Measurements from ENCODE around the gene HCFC1R1. TPM values are rescaled to one million over a fixed set of nuclear protein-coding genes. Genes with fewer than 3 reads are reported as not detected.
"Not testable (repeated sequence)": the region's sequence is repeated elsewhere in the genome, so short reads cannot be mapped to it uniquely, and the experiment has no call there.

The HCFC1R1 gene
- total RNA-seq, 2 donors from 2014 or later, result 26.6 to 31.4 TPM

DNA sequence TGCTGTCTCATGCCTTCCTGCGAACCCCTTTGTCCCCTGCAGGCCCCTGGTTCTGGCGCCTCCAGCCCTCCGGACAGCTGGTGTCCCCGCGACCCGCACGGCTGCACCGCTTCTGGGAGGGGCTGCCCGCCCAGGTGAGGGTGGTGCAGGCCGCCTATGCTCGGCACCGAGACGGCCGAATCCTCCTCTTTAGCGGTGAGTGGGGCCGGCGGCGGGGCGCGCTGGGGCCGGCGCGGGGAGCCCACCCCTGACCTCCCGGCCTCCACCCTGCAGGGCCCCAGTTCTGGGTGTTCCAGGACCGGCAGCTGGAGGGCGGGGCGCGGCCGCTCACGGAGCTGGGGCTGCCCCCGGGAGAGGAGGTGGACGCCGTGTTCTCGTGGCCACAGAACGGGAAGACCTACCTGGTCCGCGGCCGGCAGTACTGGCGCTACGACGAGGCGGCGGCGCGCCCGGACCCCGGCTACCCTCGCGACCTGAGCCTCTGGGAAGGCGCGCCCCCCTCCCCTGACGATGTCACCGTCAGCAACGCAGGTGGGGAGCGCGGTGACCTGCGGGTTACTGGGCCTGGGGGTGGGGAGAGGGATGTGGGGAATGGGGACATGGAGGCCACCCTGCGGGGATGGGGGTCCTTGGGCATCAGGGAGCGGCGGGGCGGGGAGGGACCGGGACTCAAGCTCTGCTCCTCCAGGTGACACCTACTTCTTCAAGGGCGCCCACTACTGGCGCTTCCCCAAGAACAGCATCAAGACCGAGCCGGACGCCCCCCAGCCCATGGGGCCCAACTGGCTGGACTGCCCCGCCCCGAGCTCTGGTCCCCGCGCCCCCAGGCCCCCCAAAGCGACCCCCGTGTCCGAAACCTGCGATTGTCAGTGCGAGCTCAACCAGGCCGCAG is 34.6 kb upstream of the HCFC1R1 start:
- DNase-seq (peak; percentile 69 to 86), ATAC-seq (peak; percentile 60)
- intact Hi-C loops (cut with DNase I, micrococcal nuclease), result no loop called here

DNA sequence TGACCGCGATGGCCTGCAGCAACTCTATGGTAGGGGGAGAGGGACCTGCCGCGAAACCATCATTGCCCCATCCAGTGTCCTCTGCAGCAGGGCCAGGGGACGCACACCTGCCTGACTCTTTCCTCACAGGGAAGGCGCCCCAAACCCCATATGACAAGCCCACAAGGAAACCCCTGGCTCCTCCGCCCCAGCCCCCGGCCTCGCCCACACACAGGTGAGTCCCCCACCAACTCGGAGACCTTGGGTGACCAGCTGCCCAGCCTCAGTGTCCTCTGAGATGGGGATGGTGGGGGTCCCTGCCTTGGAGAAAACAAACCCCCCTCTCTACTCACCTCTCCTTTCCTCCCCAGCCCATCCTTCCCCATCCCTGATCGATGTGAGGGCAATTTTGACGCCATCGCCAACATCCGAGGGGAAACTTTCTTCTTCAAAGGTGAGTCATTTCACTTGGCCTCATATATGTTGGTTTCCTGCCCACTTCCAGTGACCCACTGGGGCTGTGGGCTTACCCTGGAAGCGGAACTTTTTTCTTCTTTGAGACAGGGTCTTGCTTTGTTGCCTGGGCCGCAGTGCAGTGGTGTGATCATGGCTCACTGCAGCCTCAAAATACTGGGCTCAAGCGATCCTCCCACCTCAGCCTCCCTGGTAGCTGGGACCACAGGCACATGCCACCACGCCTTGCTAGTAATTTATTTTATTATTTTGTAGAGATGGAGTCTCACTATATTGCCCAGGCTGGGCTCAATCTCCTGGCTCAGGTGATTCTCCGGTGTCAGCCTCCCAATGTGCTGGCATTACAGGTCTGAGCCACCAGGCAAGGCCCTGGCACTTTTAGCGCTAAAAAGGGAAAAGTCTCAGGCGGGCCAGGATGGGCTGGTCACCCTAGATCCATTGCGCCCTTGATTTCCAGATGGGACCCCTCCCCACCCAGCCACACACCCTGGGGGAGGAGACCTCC is 33.7 kb upstream of the HCFC1R1 start:
- no peak for DNase-seq
- intact Hi-C loops (cut with DNase I, micrococcal nuclease), result no loop called here
- ATAC-seq, result no peak

DNA sequence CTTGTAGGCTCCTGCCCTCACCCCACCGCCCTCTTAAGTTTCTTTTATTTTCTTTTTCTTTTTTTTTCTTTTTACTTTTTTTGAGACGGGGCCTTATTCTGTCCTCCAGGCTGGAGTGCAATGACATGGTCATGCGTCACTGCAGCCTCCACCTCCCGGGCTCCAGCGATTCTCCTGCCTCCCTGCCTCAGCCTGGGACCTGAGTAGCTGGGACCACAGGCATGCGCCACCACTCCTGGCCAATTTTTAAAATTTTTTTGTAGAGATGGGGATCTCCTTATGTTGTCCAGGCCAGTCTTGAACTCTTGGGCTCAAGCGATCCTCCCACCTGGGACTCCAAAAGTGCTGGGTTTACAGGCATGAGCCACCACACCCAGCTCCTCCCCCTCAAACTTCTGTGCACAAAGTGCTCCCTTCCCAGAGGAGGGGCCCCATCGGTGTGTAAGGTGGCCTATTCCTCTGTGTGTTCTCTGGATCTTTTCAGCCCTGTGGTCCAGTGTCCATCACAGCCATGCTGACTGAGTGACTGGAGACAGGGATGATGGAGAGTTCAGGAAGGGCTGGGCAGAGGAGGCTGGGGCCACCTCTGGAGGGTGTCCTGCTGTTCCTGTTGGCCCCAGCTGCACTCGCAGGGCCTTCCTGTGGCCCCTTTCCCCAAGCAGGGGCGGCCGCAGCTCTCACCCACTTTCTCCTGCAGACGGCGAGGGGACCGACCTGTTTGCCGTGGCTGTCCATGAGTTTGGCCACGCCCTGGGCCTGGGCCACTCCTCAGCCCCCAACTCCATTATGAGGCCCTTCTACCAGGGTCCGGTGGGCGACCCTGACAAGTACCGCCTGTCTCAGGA is 32.8 kb upstream of the HCFC1R1 start:
- no peak for ATAC-seq
- no peak for DNase-seq
- intact Hi-C loops (cut with DNase I, micrococcal nuclease), result no loop called here

DNA sequence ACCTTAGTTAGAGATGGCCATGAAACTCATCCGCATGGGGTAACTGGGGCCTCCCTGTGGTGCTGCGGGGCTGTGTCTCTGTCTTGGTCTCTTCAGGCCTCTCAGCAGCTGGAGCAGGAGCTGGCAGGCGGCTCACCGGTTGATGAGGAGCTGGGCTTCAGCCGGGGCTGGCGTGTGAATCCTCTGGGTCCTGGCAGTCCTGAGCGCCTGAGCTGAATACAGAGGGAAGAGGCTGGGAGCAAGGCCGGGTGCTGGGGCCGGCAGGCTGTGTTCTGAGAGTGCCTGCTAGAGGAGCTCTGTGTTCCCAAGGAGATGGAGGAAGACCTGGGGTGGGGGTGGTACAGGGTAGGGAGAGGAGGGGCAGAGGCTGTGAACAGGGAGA is 32.0 kb upstream of the HCFC1R1 start:
- ATAC-seq; intact Hi-C loops (cut with DNase I, micrococcal nuclease); DNase-seq: not testable (repeated sequence)

GRCh38 chr16:3054965-3055733 is 31.4 kb upstream of the HCFC1R1 start:
- DNase-seq, result no peak
- intact Hi-C loops (cut with DNase I, micrococcal nuclease), result no loop called here
- no peak for ATAC-seq

DNA sequence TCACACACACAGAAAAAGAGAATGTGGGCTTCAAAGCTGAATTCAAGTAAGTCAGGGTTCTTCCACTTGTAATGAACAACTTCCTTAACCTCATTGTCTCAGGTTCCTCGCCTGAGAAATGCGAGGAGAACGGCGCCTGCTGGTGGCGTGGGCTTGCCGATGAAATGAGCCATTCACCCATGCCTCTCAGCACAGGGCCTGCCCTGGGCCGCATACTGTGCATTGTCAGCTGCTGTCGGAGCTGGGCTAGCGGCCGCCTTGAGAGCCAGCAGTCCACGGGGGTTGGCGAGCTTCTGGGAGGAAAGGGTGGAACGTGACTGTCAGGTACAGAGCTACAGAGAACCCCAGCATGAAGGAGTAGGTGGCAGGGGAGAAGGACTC is 29.6 kb upstream of the HCFC1R1 start:
- intact Hi-C loops (cut with DNase I, micrococcal nuclease); DNase-seq: not testable (repeated sequence)
- peak; percentile 28 for ATAC-seq

GRCh38 chr16:3052571-3053329 is 29.0 kb upstream of the HCFC1R1 start:
- ATAC-seq, result peak; percentile 21
- intact Hi-C loops (cut with DNase I, micrococcal nuclease); DNase-seq: not testable (repeated sequence)

GRCh38 chr16:3051494-3051893 is 27.8 kb upstream of the HCFC1R1 start:
- ATAC-seq (no peak), DNase-seq (no peak)
- intact Hi-C loops (cut with DNase I, micrococcal nuclease), result no loop called here

DNA sequence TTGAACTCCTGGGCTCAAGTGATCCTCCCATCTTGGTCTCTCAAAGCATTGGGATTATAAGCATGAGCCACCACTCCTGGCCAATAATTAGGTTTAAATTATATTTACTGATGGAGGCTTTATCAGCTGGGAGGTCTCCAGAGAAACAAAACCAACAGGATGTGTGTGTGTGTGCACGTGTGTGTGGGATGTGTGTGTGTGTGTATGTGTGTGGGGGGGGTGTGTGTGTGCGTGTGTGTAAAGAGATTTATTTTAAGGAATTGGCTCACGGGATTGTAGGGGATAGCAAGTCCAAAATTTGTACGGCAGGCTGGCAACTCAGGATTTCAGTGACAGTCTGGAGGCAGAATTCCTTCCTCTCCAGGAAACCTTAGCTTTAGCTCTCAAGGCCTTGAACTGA is 27.3 kb upstream of the HCFC1R1 start:
- intact Hi-C loops (cut with DNase I, micrococcal nuclease), result no loop called here
- no peak for DNase-seq
- ATAC-seq, result no peak

GRCh38 chr16:3050487-3050886 is 26.7 kb upstream of the HCFC1R1 start:
- DNase-seq, result no peak
- no peak for ATAC-seq
- intact Hi-C loops (cut with DNase I, micrococcal nuclease), result no loop called here

GRCh38 chr16:3049921-3050481 is 26.3 kb upstream of the HCFC1R1 start:
- intact Hi-C loops (cut with DNase I, micrococcal nuclease), result no loop called here
- ATAC-seq (no peak), DNase-seq (no peak)

GRCh38 chr16:3047387-3047720 is 23.6 kb upstream of the HCFC1R1 start:
- ATAC-seq (peak; percentile 10), DNase-seq (no peak)
- intact Hi-C loops (cut with DNase I, micrococcal nuclease), result no loop called here

DNA sequence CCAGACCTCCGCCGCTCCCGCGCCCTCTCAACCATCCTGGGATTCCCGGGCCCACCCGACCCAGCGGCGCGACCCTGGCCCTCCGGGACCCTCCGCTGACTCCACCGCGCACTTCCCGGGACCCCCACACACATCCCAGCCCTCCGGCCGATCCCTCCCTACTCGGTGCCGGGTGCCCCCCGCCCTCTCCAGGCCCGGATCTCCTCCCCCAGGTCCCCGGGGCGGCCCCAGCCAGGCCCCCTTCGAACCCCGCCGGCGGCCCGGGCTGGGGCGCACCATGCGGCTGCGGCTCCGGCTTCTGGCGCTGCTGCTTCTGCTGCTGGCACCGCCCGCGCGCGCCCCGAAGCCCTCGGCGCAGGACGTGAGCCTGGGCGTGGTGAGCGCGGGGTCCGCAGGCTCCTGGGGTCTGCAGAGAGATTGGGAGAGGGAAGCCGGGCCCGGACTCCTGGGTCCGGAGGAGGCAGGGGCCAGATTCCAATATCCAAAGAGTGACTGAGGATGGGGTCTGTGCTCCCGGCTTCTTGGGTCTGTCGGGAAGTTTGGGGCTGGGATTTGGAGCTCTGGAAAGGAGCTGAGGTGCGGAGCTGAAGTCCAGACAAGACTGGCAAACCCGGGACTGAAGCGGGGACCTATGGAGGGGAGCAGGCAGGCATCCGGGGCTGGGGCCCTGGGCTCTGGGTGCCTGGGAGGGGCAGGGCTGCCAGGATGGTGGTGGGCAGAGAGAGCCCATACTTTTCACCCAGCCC is 23.1 kb upstream of the HCFC1R1 start:
- intact Hi-C loops (cut with DNase I, micrococcal nuclease), result no loop called here

GRCh38 chr16:3045758-3046640 is 22.3 kb upstream of the HCFC1R1 start, which contains the start of gene MMP25:
Gene MMP25 (plus strand): TSS chr16:3046561. CDS start chr16:3046918, 357 bp downstream.
- intact Hi-C loops (cut with DNase I, micrococcal nuclease), result no loop called here
- ATAC-seq, result peak; percentile 46
- peak in 1 of 2 donors; percentile 39 for DNase-seq

More for the DNA sequence above, 23.1 kb upstream of the HCFC1R1 start:
- DNase-seq (no peak), ATAC-seq (peak; percentile 11)

DNA sequence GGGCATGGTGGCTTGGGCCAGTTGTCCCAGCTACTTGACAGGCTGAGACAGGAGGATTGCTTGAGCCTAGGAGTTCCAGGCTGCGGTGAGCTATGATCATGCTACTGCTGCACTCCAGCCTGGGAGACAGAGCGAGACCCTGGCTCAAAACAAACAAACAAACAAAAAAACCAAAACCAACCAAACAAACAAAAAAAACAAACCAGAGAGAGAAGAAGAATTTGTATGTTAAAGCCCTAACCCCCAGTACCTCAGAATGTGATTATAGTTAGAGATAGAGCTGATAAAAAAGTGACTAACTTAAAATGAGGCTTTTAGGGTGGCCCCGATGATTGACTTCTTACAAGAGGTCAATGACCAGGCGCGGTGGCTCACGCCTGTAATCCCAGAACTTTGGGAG is 21.0 kb upstream of the HCFC1R1 start:
- DNase-seq, result no peak
- ATAC-seq, result no peak
- intact Hi-C loops (cut with DNase I, micrococcal nuclease), result no loop called here
